Activated CD4-positive, alpha-beta T cell treated with anti-CD3 and anti-CD28 coated beads for 36 hours (primary cell): ENCODE results near the gene SNX17. TPM values are rescaled to one million over a fixed set of nuclear protein-coding genes. Genes with fewer than 3 reads are reported as not detected.

Source experiments
- ATAC-seq: fragments of 200-7000 bp; cut with Tn5 transposase; one replicate; pipeline ENCODE4 v1.10.0; 2021; ENCODE audit warnings: mild to moderate bottlenecking, moderate library complexity
- CTCF ChIA-PET: fragments of 350-600 bp; sonication (Branson Sonifier 250); formaldehyde crosslinking; loops from one replicate; lab custom pipeline; 2021; ENCODE audit warnings: antibody characterized with exemption; lab: Charles Lee
- POLR2A ChIA-PET: fragments of 350-600 bp; sonication (Branson Sonifier 250); formaldehyde crosslinking; loops from one replicate; lab custom pipeline; 2021; ENCODE audit warnings: antibody characterized with exemption, inconsistent platforms; lab: Charles Lee
- DNase-seq: peaks from one replicate; pipeline ENCODE4 v3.0.0-alpha.2; 2020
- H3K27ac Mint-ChIP-seq: one replicate; pipeline ENCODE4 v1.8.0; 2021; ENCODE audit warnings: mixed read lengths
- H3K27me3 Mint-ChIP-seq: one replicate; pipeline ENCODE4 v1.8.0; 2021; ENCODE audit warnings: mixed read lengths
- H3K36me3 Mint-ChIP-seq: one replicate; pipeline ENCODE4 v1.8.0; 2021; ENCODE audit warnings: low read depth, mixed read lengths
- H3K4me1 Mint-ChIP-seq: one replicate; pipeline ENCODE4 v1.8.0; 2021; ENCODE audit warnings: mixed read lengths
- H3K4me3 Mint-ChIP-seq: one replicate; pipeline ENCODE4 v1.8.0; 2021; ENCODE audit warnings: mild to moderate bottlenecking, moderate library complexity, mixed read lengths
- H3K9me3 Mint-ChIP-seq: one replicate; pipeline ENCODE4 v1.8.0; 2021; ENCODE audit warnings: low read depth, mixed read lengths
- intact Hi-C, 2 experiments: fragments of 100-400 bp; cut with DNase I in 1 of 2; cut with micrococcal nuclease in 1 of 2; formaldehyde crosslinking; loops; one replicate each; pipeline versions ENCODE4 v1.14.2 to v1.15.1; 2022 to 2024; cut with DNase I, micrococcal nuclease
- total RNA-seq, 2 experiments: library from RNA; stranded (reverse); gene quantifications; one replicate each; pipeline ENCODE4 v1.2.3, GENCODE V29; 2021

SNX17 gene
- total RNA-seq, result 10 to 100 TPM; 63.9 to 82.1 TPM

GRCh38 chr2:27370026-27370815 is at the start of gene SNX17, which contains the start of gene EIF2B4:
Gene SNX17, plus strand, starts transcription at chr2:27370616. Its CDS starts 128 bp downstream, at chr2:27370744.
Gene EIF2B4, minus strand, starts transcription at chr2:27370338. Its CDS starts 24 bp downstream, at chr2:27370314.
- intact Hi-C loops, result loop anchor here (1.0 to 5.0 kb wide), 18 partner anchors 10 to 522 kb away; partner anchors contain the start of genes GTF3C2 (in 2 of the 2), IFT172 (in 2 of the 2), MPV17 (in 2 of the 2) and NRBP1 (in 2 of the 2)
- H3K36me3 Mint-ChIP-seq, result peaks cover 50% of the 10 kb centered on the region
- CTCF ChIA-PET, result interaction anchor here (0.5 to 2.9 kb wide), 12 partner anchors 10 to 313 kb away, joined by 3 to 18 read pairs (median 4); partner anchors contain the start of genes PPM1G, SLC4A1AP and ZNF513
- peak within 1 kb of the TSS; percentile 90 for H3K4me3 Mint-ChIP-seq
- peak; percentile 99 for DNase-seq
- H3K4me1 Mint-ChIP-seq, result peaks cover 39% of the 10 kb centered on the region
- H3K27me3 Mint-ChIP-seq, result no peaks in the 10 kb centered on the region
- H3K9me3 Mint-ChIP-seq, result no peaks in the 10 kb centered on the region
- H3K27ac Mint-ChIP-seq, result peak within 1 kb of the TSS; percentile 95
- POLR2A ChIA-PET, result interaction anchor here (0.5 to 1.6 kb wide), 3 partner anchors 14 to 883 kb away, joined by 3 to 10 read pairs (median 10); partner anchors contain the start of gene GTF3C2
- peak; percentile 95 for ATAC-seq

GRCh38 chr2:27320958-27321543 is 49.4 kb upstream of the SNX17 start:
- no peaks in the 10 kb centered on the region for H3K27me3 Mint-ChIP-seq
- H3K27ac Mint-ChIP-seq, result no peak overlapping the region
- ATAC-seq (no peak), DNase-seq (no peak)
- peak overlapping the region; percentile 98 for H3K4me3 Mint-ChIP-seq
- ChIA-PET POLR2A (interaction anchor here (0.6 kb wide), 1 partner anchor 57 kb away, joined by 3 read pairs; no protein-coding TSS in a partner anchor), CTCF (interaction anchor here (1.0 to 1.6 kb wide), 2 partner anchors 360 to 362 kb away, joined by 3 to 4 read pairs; no protein-coding TSS in a partner anchor)
- H3K9me3 Mint-ChIP-seq, result no peaks in the 10 kb centered on the region
- peaks cover 17% of the 10 kb centered on the region for H3K4me1 Mint-ChIP-seq
- intact Hi-C loops, result no loop called here
- H3K36me3 Mint-ChIP-seq, result peaks cover 15% of the 10 kb centered on the region

- H3K4me1 Mint-ChIP-seq, result peaks cover 17% of the 10 kb centered on the region
- no peaks in the 10 kb centered on the region for H3K9me3 Mint-ChIP-seq
- peak; percentile 20 for ATAC-seq
- ChIA-PET POLR2A (no interaction called here), CTCF (interaction anchor here (0.6 to 1.6 kb wide), 7 partner anchors 19 to 361 kb away, joined by 3 to 7 read pairs (median 3); partner anchors contain the start of genes AGBL5 and TRIM54)
- peaks cover 20% of the 10 kb centered on the region for H3K36me3 Mint-ChIP-seq
- H3K27ac Mint-ChIP-seq, result peak overlapping the region; percentile 98
- H3K4me3 Mint-ChIP-seq, result peak overlapping the region; percentile 98
- intact Hi-C loops, result loop anchor here (1.0 to 2.0 kb wide), 3 partner anchors 34 to 272 kb away; partner anchors contain the start of genes AGBL5 (in 1 of the 2), GTF3C2 (in 1 of the 2) and IFT172 (in 1 of the 2)
- DNase-seq, result peak; percentile 26
- H3K27me3 Mint-ChIP-seq, result no peaks in the 10 kb centered on the region
These were observed 48.1 kb upstream of the SNX17 start for GRCh38 chr2:27322301-27322765.

DNA sequence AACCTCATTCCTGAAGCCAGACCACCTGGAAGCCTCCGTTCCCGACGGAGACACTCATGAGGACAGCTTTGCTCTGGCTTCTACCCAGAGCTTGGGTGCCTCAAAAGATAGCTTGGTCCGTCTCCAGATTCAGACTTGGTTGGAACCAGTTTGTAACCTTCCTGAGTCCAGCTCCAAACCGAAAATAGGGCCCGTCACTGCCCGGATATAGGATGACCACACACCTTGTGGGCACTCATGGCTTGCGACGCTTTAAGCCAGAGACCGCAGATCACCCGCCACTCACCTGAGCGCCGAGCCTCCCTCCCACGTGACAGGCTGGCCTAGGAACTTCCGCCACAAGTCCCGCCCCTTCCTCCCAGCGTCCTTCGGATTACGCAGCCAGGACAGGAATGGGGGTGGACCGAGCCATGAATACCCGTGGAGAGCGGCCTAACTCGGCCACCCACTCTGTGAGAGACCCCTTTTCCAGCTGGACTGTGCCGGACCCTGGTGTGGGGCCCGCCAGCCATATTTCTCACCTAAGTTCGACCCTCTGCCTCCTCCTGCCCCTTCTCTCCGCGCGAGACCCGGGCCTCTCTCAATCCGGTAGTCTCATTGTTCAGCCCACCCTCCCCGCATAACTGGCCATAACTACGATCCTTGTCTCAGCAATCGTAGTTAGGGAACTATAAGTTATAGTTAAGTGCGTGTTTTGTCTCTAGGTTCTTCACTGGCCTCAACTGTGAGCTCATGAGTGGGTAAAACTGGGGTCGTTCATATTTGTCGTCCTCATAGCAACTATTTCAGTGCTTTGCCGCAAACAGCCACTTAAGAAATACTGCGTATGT is 47.4 kb upstream of the SNX17 start, which contains the start of gene MPV17:
Gene MPV17, minus strand, starts transcription at position 332 of the 830 bp plus-strand sequence. CDS start 580 bp downstream, outside the sequence.
- CTCF ChIA-PET, result interaction anchor here (0.6 to 1.4 kb wide), 9 partner anchors 20 to 382 kb away, joined by 3 to 7 read pairs (median 3); partner anchors contain the start of gene TRIM54
- Mint-ChIP-seq H3K27me3 (no peaks in the 10 kb centered on the region), H3K4me3 (peak within 1 kb of the TSS; percentile 98), H3K4me1 (peaks cover 17% of the 10 kb centered on the region), H3K36me3 (peaks cover 23% of the 10 kb centered on the region), H3K27ac (peak within 1 kb of the TSS; percentile 98), H3K9me3 (no peaks in the 10 kb centered on the region)
- ATAC-seq, result peak; percentile 99
- intact Hi-C loops, result loop anchor here (1.0 to 2.0 kb wide), 9 partner anchors 33 to 272 kb away; partner anchors contain the start of genes EIF2B4 (in 2 of the 2), GTF3C2 (in 2 of the 2), SNX17 (in 2 of the 2) and AGBL5 (in 1 of the 2)
- POLR2A ChIA-PET, result interaction anchor here (0.6 kb wide), 2 partner anchors 7 to 131 kb away, joined by 3 read pairs; no protein-coding TSS in a partner anchor
- DNase-seq, result peak; percentile 94

DNA sequence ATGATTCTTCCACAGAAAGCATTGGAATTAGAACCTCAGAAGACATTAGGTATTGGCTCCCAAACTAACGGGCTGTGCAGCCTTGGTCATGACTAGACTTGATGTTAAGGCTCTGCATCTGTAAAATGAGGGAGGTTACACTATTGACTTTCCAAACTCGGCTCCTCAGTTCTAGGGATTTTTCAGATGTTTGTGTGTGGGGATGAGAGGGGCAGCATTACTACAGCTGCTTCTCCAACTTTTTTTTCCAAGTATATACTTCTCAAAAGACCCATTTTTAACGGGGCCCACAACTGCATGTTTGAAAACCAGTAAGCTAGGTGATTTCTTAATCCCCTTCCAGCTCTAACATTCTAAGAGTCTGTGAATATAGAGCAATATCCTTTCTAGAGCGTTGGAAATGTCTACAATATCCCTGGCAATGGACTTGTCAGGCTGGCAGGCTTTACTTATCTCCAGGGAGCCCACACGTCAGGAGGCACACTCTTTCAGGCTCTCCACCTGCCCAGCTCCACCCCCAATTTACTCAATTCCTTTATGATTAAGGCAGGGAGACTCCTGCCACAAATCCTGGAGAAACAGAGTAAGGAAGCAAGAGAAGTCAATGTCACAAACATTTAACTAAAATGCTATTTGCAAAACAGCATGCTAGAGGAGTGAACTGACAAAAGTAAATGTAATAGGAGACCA is 46.7 kb upstream of the SNX17 start:
- peak overlapping the region; percentile 98 for H3K4me3 Mint-ChIP-seq
- ATAC-seq (peak; percentile 3), DNase-seq (no peak)
- H3K27ac Mint-ChIP-seq, result peak overlapping the region; percentile 98
- peaks cover 29% of the 10 kb centered on the region for H3K36me3 Mint-ChIP-seq
- peaks cover 17% of the 10 kb centered on the region for H3K4me1 Mint-ChIP-seq
- no peaks in the 10 kb centered on the region for H3K27me3 Mint-ChIP-seq
- ChIA-PET CTCF (interaction anchor here (0.6 to 1.4 kb wide), 6 partner anchors 12 to 381 kb away, joined by 3 to 5 read pairs (median 3); no protein-coding TSS in a partner anchor), POLR2A (interaction anchor here (1.2 kb wide), 1 partner anchor 28 kb away, joined by 3 read pairs; no protein-coding TSS in a partner anchor)
- intact Hi-C loops, result loop anchor here (1.0 to 2.0 kb wide), 8 partner anchors 33 to 273 kb away; partner anchors contain the start of genes EIF2B4 (in 2 of the 2), GTF3C2 (in 2 of the 2), SNX17 (in 2 of the 2) and AGBL5 (in 1 of the 2)
- H3K9me3 Mint-ChIP-seq, result no peaks in the 10 kb centered on the region

- ChIA-PET POLR2A (interaction anchor here (1.2 kb wide), 1 partner anchor 27 kb away, joined by 3 read pairs; no protein-coding TSS in a partner anchor), CTCF (interaction anchor here (1.0 kb wide), 1 partner anchor 45 kb away, joined by 4 read pairs; no protein-coding TSS in a partner anchor)
- intact Hi-C loops, result no loop called here
- DNase-seq (no peak), ATAC-seq (no peak)
- H3K4me1 Mint-ChIP-seq, result peaks cover 17% of the 10 kb centered on the region
- H3K36me3 Mint-ChIP-seq, result peaks cover 29% of the 10 kb centered on the region
- H3K27ac Mint-ChIP-seq, result no peak overlapping the region
- no peaks in the 10 kb centered on the region for H3K27me3 Mint-ChIP-seq
- peak overlapping the region; percentile 11 for H3K4me3 Mint-ChIP-seq
- no peaks in the 10 kb centered on the region for H3K9me3 Mint-ChIP-seq
These were observed 45.7 kb upstream of the SNX17 start for GRCh38 chr2:27324720-27325119.

DNA sequence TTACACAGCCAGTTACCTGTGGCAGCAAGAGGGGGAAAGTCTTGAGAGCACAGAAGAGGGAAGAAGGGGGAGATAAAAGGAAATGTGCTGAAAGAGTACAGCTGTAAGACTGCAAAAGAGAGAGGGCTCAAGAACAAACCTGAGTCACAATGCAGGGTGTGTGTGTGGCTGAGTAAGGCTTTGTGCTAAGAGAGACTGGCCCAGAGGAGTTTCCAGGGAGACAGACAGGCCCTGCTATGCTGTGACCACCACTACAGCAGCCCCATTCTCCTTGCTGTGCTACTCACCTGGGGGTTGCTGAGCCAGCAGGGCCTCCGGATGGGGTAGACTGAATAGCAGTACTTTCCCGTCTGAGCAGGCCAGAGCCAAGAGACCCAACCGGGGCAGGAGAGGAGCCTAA is 35.1 kb upstream of the SNX17 start:
- POLR2A ChIA-PET, result interaction anchor here (0.5 kb wide), 1 partner anchor 56 kb away, joined by 4 read pairs; no protein-coding TSS in a partner anchor
- ATAC-seq (no peak), DNase-seq (no peak)
- Mint-ChIP-seq H3K36me3 (peaks cover 37% of the 10 kb centered on the region), H3K4me1 (no peaks in the 10 kb centered on the region), H3K27ac (peak overlapping the region; percentile 17), H3K4me3 (no peak overlapping the region), H3K9me3 (no peaks in the 10 kb centered on the region), H3K27me3 (no peaks in the 10 kb centered on the region)
- intact Hi-C loops, result no loop called here
- CTCF ChIA-PET, result no interaction called here

- Mint-ChIP-seq H3K4me1 (no peaks in the 10 kb centered on the region), H3K9me3 (no peaks in the 10 kb centered on the region), H3K27me3 (no peaks in the 10 kb centered on the region), H3K27ac (no peak overlapping the region), H3K4me3 (no peak overlapping the region), H3K36me3 (peaks cover 39% of the 10 kb centered on the region)
- intact Hi-C loops, result no loop called here
- DNase-seq (no peak), ATAC-seq (no peak)
- CTCF ChIA-PET, result interaction anchor here (0.6 to 0.9 kb wide), 2 partner anchors 149 to 611 kb away, joined by 3 read pairs; no protein-coding TSS in a partner anchor
- POLR2A ChIA-PET, result no interaction called here
These were observed 34.2 kb upstream of the SNX17 start for GRCh38 chr2:27336173-27336572.

DNA sequence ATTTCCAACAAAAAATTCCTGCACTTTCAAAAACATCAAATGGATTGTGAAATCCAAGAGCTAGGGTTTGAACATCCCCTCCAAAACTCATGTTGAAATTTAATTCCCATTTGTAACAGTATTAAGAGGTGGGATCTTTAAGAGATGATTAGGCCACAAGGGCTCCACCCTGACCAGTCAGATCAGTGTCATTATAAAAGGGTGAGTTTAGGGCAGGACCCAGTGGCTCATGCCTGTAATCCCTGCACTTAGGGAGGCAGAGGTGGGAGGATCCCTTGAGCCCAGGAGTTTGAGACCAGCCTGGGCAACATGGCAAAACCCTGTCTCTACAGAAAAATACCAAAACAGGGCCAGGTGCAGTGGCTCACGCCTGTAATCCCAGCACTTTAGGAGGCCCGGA is 22.8 kb upstream of the SNX17 start:
- ChIA-PET CTCF (no interaction called here), POLR2A (no interaction called here)
- ATAC-seq, result no peak
- H3K27me3 Mint-ChIP-seq, result no peaks in the 10 kb centered on the region
- no peaks in the 10 kb centered on the region for H3K9me3 Mint-ChIP-seq
- H3K27ac Mint-ChIP-seq, result no peak overlapping the region
- no peak for DNase-seq
- H3K4me1 Mint-ChIP-seq, result peaks cover 22% of the 10 kb centered on the region
- H3K4me3 Mint-ChIP-seq, result no peak overlapping the region
- H3K36me3 Mint-ChIP-seq, result peaks cover 23% of the 10 kb centered on the region
- intact Hi-C loops, result no loop called here
